HUES6 (cell line): ENCODE data around the gene SLC22A3.
"Not testable (repeated sequence)": the region's sequence is repeated elsewhere in the genome, so short reads cannot be mapped to it uniquely, and the experiment has no call there.

ENCODE experiments used
- H3K27ac ChIP-seq: 2 replicates; pipeline ENCODE4 v1.7.0; 2013; ENCODE audit warnings: low read depth, mild to moderate bottlenecking, low read length, inconsistent platforms
- H3K27me3 ChIP-seq: 2 replicates; pipeline ENCODE4 v1.6.1; 2013; ENCODE audit warnings: low read length; ENCODE audit not compliant: control insufficient read depth, insufficient read depth
- H3K36me3 ChIP-seq: 2 replicates; pipeline ENCODE4 v1.6.1; 2013; ENCODE audit warnings: low read length; ENCODE audit not compliant: control insufficient read depth, insufficient read depth
- H3K4me1 ChIP-seq: 2 replicates; pipeline ENCODE4 v1.6.1; 2013; ENCODE audit warnings: low read length; ENCODE audit not compliant: control insufficient read depth, insufficient read depth
- H3K4me3 ChIP-seq: 2 replicates; pipeline ENCODE4 v1.5.1; 2013; ENCODE audit warnings: low read depth, low read length
- H3K9ac ChIP-seq: one replicate; pipeline ENCODE4 v1.6.1; 2013; ENCODE audit warnings: mild to moderate bottlenecking, low read length
- H3K9me3 ChIP-seq: 2 replicates; pipeline ENCODE4 v1.6.1; 2013; ENCODE audit warnings: low read depth, low read length; ENCODE audit not compliant: control insufficient read depth, insufficient read depth

Gene SLC22A3

GRCh38 chr6:160391419-160392116 is 43.4 kb downstream of the SLC22A3 start:
- H3K36me3 ChIP-seq = no peaks in the 10 kb centered on the region
- H3K27me3 ChIP-seq = no peaks in the 10 kb centered on the region
- H3K27ac ChIP-seq = no peak overlapping the region
- no peaks in the 10 kb centered on the region for H3K9me3 ChIP-seq
- H3K4me3 ChIP-seq = no peak overlapping the region
- peaks cover 14% of the 10 kb centered on the region for H3K4me1 ChIP-seq
- no peak overlapping the region for H3K9ac ChIP-seq

GRCh38 chr6:160393442-160393841 is 45.3 kb downstream of the SLC22A3 start:
- H3K27ac ChIP-seq, H3K4me3 ChIP-seq, H3K9ac ChIP-seq, H3K27me3 ChIP-seq, H3K36me3 ChIP-seq, H3K4me1 ChIP-seq, H3K9me3 ChIP-seq: not testable (repeated sequence)

- H3K36me3 ChIP-seq = no peaks in the 10 kb centered on the region
- no peaks in the 10 kb centered on the region for H3K27me3 ChIP-seq
- no peak overlapping the region for H3K9ac ChIP-seq
- 0 out of 2 replicates have a peak overlapping the region, but pooled peaks have one; percentile 40 for H3K27ac ChIP-seq
- H3K4me1 ChIP-seq = peaks cover 9% of the 10 kb centered on the region
- no peaks in the 10 kb centered on the region for H3K9me3 ChIP-seq
- no peak overlapping the region for H3K4me3 ChIP-seq
These were observed 45.9 kb downstream of the SLC22A3 start for GRCh38 chr6:160393891-160394653.

GRCh38 chr6:160394654-160395035 is 46.5 kb downstream of the SLC22A3 start:
- Histone ChIP-seq H3K27me3 (no peaks in the 10 kb centered on the region), H3K36me3 (no peaks in the 10 kb centered on the region), H3K4me3 (no peak overlapping the region), H3K9ac (no peak overlapping the region), H3K4me1 (peaks cover 9% of the 10 kb centered on the region), H3K27ac (0 out of 2 replicates have a peak overlapping the region, but pooled peaks have one; percentile 40), H3K9me3 (no peaks in the 10 kb centered on the region)

GRCh38 chr6:160395187-160395586 is 47.0 kb downstream of the SLC22A3 start:
- Histone ChIP-seq H3K4me1 (peaks cover 9% of the 10 kb centered on the region), H3K27ac (no peak overlapping the region), H3K36me3 (no peaks in the 10 kb centered on the region), H3K9me3 (no peaks in the 10 kb centered on the region), H3K9ac (no peak overlapping the region), H3K4me3 (no peak overlapping the region), H3K27me3 (no peaks in the 10 kb centered on the region)

- H3K27ac ChIP-seq = no peak overlapping the region
- no peaks in the 10 kb centered on the region for H3K9me3 ChIP-seq
- peaks cover 9% of the 10 kb centered on the region for H3K4me1 ChIP-seq
These were observed 48.1 kb downstream of the SLC22A3 start for GRCh38 chr6:160396292-160396691.

GRCh38 chr6:160398674-160399271 is 50.6 kb downstream of the SLC22A3 start:
- H3K4me3 ChIP-seq = no peak overlapping the region
- no peaks in the 10 kb centered on the region for H3K36me3 ChIP-seq
- no peak overlapping the region for H3K9ac ChIP-seq
- H3K4me1 ChIP-seq = peaks cover 9% of the 10 kb centered on the region
- H3K27me3 ChIP-seq = no peaks in the 10 kb centered on the region
- H3K9me3 ChIP-seq = no peaks in the 10 kb centered on the region
- H3K27ac ChIP-seq = no peak overlapping the region

More at GRCh38 chr6:160396292-160396691, 48.1 kb downstream of the SLC22A3 start:
- Histone ChIP-seq H3K4me3 (no peak overlapping the region), H3K9ac (no peak overlapping the region), H3K27me3 (no peaks in the 10 kb centered on the region), H3K36me3 (no peaks in the 10 kb centered on the region)

GRCh38 chr6:160400446-160400845 is 52.3 kb downstream of the SLC22A3 start:
- Histone ChIP-seq H3K4me3 (no peak overlapping the region), H3K9ac (no peak overlapping the region), H3K27ac (no peak overlapping the region)

GRCh38 chr6:160408528-160408927 is 60.4 kb downstream of the SLC22A3 start:
- Histone ChIP-seq H3K4me3 (no peak overlapping the region), H3K27me3 (no peaks in the 10 kb centered on the region), H3K9me3 (no peaks in the 10 kb centered on the region), H3K4me1 (no peaks in the 10 kb centered on the region), H3K27ac (no peak overlapping the region), H3K36me3 (no peaks in the 10 kb centered on the region), H3K9ac (no peak overlapping the region)

More at GRCh38 chr6:160400446-160400845, 52.3 kb downstream of the SLC22A3 start:
- Histone ChIP-seq H3K9me3 (no peaks in the 10 kb centered on the region), H3K4me1 (no peaks in the 10 kb centered on the region), H3K36me3 (no peaks in the 10 kb centered on the region), H3K27me3 (no peaks in the 10 kb centered on the region)

GRCh38 chr6:160412993-160413392 is 64.8 kb downstream of the SLC22A3 start:
- Histone ChIP-seq H3K9me3 (no peaks in the 10 kb centered on the region), H3K4me3 (no peak overlapping the region), H3K9ac (no peak overlapping the region), H3K36me3 (no peaks in the 10 kb centered on the region), H3K4me1 (no peaks in the 10 kb centered on the region), H3K27me3 (no peaks in the 10 kb centered on the region), H3K27ac (no peak overlapping the region)

GRCh38 chr6:160417146-160417545 is 69.0 kb downstream of the SLC22A3 start:
- Histone ChIP-seq H3K9me3 (no peaks in the 10 kb centered on the region), H3K36me3 (no peaks in the 10 kb centered on the region), H3K27me3 (no peaks in the 10 kb centered on the region), H3K9ac (no peak overlapping the region), H3K4me3 (no peak overlapping the region), H3K27ac (no peak overlapping the region), H3K4me1 (no peaks in the 10 kb centered on the region)
